Measurements from ENCODE around the gene TMEM158. TPM values are rescaled to one million over a fixed set of nuclear protein-coding genes. Genes with fewer than 3 reads are reported as not detected.

The TMEM158 gene
- total RNA-seq, 1 donor from 2014 or later: 2.1 TPM

GRCh38 chr3:45183872-45184262 is 42.2 kb downstream of the TMEM158 start:
- ATAC-seq: no peak
- Histone ChIP-seq H3K9me3 (no peaks in the 10 kb centered on the region), H3K4me1 (no peaks in the 10 kb centered on the region), H3K27me3 (no peaks in the 10 kb centered on the region), H3K4me3 (no peak overlapping the region), H3K36me3 (no peaks in the 10 kb centered on the region), H3K27ac (no peak overlapping the region)
- DNase-seq: no peak
- intact Hi-C loops (cut with DNase I): no loop called here
- TF ChIP-seq CTCF (IDR thresholded peaks at IDR 0.05): no peak

GRCh38 chr3:45182915-45183871 is 42.9 kb downstream of the TMEM158 start:
- intact Hi-C loops (cut with DNase I): no loop called here
- H3K27me3 ChIP-seq: no peaks in the 10 kb centered on the region
- peak; percentile 71 for DNase-seq
- no peak overlapping the region for H3K27ac ChIP-seq
- H3K9me3 ChIP-seq: no peaks in the 10 kb centered on the region
- TF ChIP-seq CTCF (IDR thresholded peaks at IDR 0.05): no peak
- no peaks in the 10 kb centered on the region for H3K36me3 ChIP-seq
- no peaks in the 10 kb centered on the region for H3K4me1 ChIP-seq
- ATAC-seq: peak; percentile 91
- no peak overlapping the region for H3K4me3 ChIP-seq

- Histone ChIP-seq H3K27ac (no peak overlapping the region), H3K27me3 (no peaks in the 10 kb centered on the region), H3K36me3 (no peaks in the 10 kb centered on the region), H3K4me1 (no peaks in the 10 kb centered on the region), H3K4me3 (no peak overlapping the region), H3K9me3 (no peaks in the 10 kb centered on the region)
- intact Hi-C loops (cut with DNase I): no loop called here
- TF ChIP-seq CTCF (IDR thresholded peaks at IDR 0.05): no peak
- DNase-seq: no peak
- ATAC-seq: no peak
Measured at GRCh38 chr3:45181496-45181895, 44.6 kb downstream of the TMEM158 start.

GRCh38 chr3:45180899-45181298 is 45.2 kb downstream of the TMEM158 start:
- ATAC-seq (no peak), DNase-seq (no peak)
- no peak overlapping the region for H3K4me3 ChIP-seq
- H3K27ac ChIP-seq: no peak overlapping the region
- no peak for TF ChIP-seq CTCF (IDR thresholded peaks at IDR 0.05)
- no peaks in the 10 kb centered on the region for H3K4me1 ChIP-seq
- no peaks in the 10 kb centered on the region for H3K36me3 ChIP-seq
- H3K9me3 ChIP-seq: no peaks in the 10 kb centered on the region
- intact Hi-C loops (cut with DNase I): no loop called here
- no peaks in the 10 kb centered on the region for H3K27me3 ChIP-seq

GRCh38 chr3:45180051-45180450 is 46.0 kb downstream of the TMEM158 start:
- H3K4me3 ChIP-seq: no peak overlapping the region
- no peaks in the 10 kb centered on the region for H3K9me3 ChIP-seq
- H3K27me3 ChIP-seq: no peaks in the 10 kb centered on the region
- no peak for ATAC-seq
- TF ChIP-seq CTCF (IDR thresholded peaks at IDR 0.05): no peak
- DNase-seq: no peak
- H3K36me3 ChIP-seq: no peaks in the 10 kb centered on the region
- intact Hi-C loops (cut with DNase I): no loop called here
- no peak overlapping the region for H3K27ac ChIP-seq
- no peaks in the 10 kb centered on the region for H3K4me1 ChIP-seq

Measured in upper lobe of right lung (tissue), 1 donor.